ENCODE data around the gene GSE1. TPM values are rescaled to one million over a fixed set of nuclear protein-coding genes. Genes with fewer than 3 reads are reported as not detected.

The GSE1 gene
- polyA plus RNA-seq, 3 donors = 62.2 to 81.9 (median 73.5) TPM

GRCh38 chr16:85678016-85678415 is 64.9 kb downstream of the GSE1 start:
- DNase-seq (ENCODE audit: extremely low read depth in 1 of 11, low read depth in 9 of 11, low spot score in 4 of 11) = no peak

GRCh38 chr16:85678821-85679220 is 65.7 kb downstream of the GSE1 start:
- DNase-seq (ENCODE audit: extremely low read depth in 1 of 11, low read depth in 9 of 11, low spot score in 4 of 11) = no peak

GRCh38 chr16:85679870-85680269 is 66.7 kb downstream of the GSE1 start:
- DNase-seq (ENCODE audit: extremely low read depth in 1 of 11, low read depth in 9 of 11, low spot score in 4 of 11) = no peak

- no peak for DNase-seq (ENCODE audit: extremely low read depth in 1 of 11, low read depth in 9 of 11, low spot score in 4 of 11)
Measured at GRCh38 chr16:85680352-85680944, 67.3 kb downstream of the GSE1 start.

- no peak for DNase-seq (ENCODE audit: extremely low read depth in 1 of 11, low read depth in 9 of 11, low spot score in 4 of 11)
Measured at GRCh38 chr16:85681255-85681654, 68.1 kb downstream of the GSE1 start.

GRCh38 chr16:85682516-85682915 is 69.4 kb downstream of the GSE1 start:
- DNase-seq (ENCODE audit: extremely low read depth in 1 of 11, low read depth in 9 of 11, low spot score in 4 of 11) = no peak

- no peak for DNase-seq (ENCODE audit: extremely low read depth in 1 of 11, low read depth in 9 of 11, low spot score in 4 of 11)
Measured at GRCh38 chr16:85683363-85683762, 70.2 kb downstream of the GSE1 start.

- no peak for DNase-seq (ENCODE audit: extremely low read depth in 1 of 11, low read depth in 9 of 11, low spot score in 4 of 11)
Measured at GRCh38 chr16:85685251-85685650, 72.1 kb downstream of the GSE1 start.

- DNase-seq (ENCODE audit: extremely low read depth in 1 of 11, low read depth in 9 of 11, low spot score in 4 of 11) = no peak
Measured at GRCh38 chr16:85686912-85687591, 73.9 kb downstream of the GSE1 start.

GRCh38 chr16:85687651-85688471 is 74.7 kb downstream of the GSE1 start:
- DNase-seq (ENCODE audit: extremely low read depth in 1 of 11, low read depth in 9 of 11, low spot score in 4 of 11) = no peak

GRCh38 chr16:85688586-85689284 is 75.6 kb downstream of the GSE1 start, which contains the start of gene GINS2:
Gene GINS2, minus strand, starts transcription at chr16:85688954. Its CDS starts 56 bp downstream, at chr16:85688898.
- peak; percentile 33 to 86 (median 80) for DNase-seq (ENCODE audit: extremely low read depth in 1 of 11, low read depth in 9 of 11, low spot score in 4 of 11)

- no peak for DNase-seq (ENCODE audit: extremely low read depth in 1 of 11, low read depth in 9 of 11, low spot score in 4 of 11)
Measured at GRCh38 chr16:85689285-85689949, 76.3 kb downstream of the GSE1 start.

- DNase-seq (ENCODE audit: extremely low read depth in 1 of 11, low read depth in 9 of 11, low spot score in 4 of 11) = no peak
Measured at GRCh38 chr16:85689950-85690320, 76.8 kb downstream of the GSE1 start.

- no peak for DNase-seq (ENCODE audit: extremely low read depth in 1 of 11, low read depth in 9 of 11, low spot score in 4 of 11)
Measured at GRCh38 chr16:85690469-85691064, 77.4 kb downstream of the GSE1 start.

GRCh38 chr16:85695196-85696128 is 82.3 kb downstream of the GSE1 start:
- no peak for DNase-seq (ENCODE audit: extremely low read depth in 1 of 11, low read depth in 9 of 11, low spot score in 4 of 11)

GRCh38 chr16:85696781-85697180 is 83.7 kb downstream of the GSE1 start:
- no peak for DNase-seq (ENCODE audit: extremely low read depth in 1 of 11, low read depth in 9 of 11, low spot score in 4 of 11)

GRCh38 chr16:85697431-85697830 is 84.3 kb downstream of the GSE1 start:
- DNase-seq (ENCODE audit: extremely low read depth in 1 of 11, low read depth in 9 of 11, low spot score in 4 of 11) = no peak

- no peak for DNase-seq (ENCODE audit: extremely low read depth in 1 of 11, low read depth in 9 of 11, low spot score in 4 of 11)
Measured at GRCh38 chr16:85698459-85698891, 85.4 kb downstream of the GSE1 start.
